H54 (cell line): ENCODE data around the gene PHF21A.

Source experiments
- DNase-seq: peaks from one replicate; pipeline ENCODE4 v3.0.0; 2011; ENCODE audit warnings: low spot score, mixed read lengths; ENCODE audit not compliant: insufficient read length
- FAIRE-seq: peaks from 3 replicates; lab custom pipeline; 2011; peaks lifted over from hg19 to GRCh38; lab: Jason Lieb, UNC
- POLR2A ChIP-seq: IDR thresholded peaks from 2 replicates; pipeline ENCODE4 v1.6.1; 2011; ENCODE audit warnings: low read depth, mild to moderate bottlenecking, low read length

Gene PHF21A

DNA sequence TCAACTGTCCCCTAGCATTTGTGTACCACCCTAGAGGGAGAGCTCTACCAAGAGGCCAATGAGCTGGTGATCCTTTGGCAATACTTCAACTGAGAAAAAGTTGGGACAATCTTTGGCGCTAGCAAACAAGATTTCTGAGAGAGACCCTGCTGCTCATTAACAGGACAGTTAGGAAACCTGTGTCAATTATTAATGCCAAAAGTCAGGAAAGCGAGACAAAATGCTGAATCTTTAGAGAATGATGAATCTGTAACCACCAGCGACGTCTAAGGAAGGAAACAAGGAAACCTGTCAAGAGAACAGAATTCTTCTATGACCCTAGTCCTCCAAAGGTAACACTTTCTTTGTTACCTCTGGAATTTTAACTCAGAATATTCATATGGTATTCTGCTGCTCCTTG, 178.9 kb downstream of the PHF21A start:
- no peak for FAIRE-seq

DNA sequence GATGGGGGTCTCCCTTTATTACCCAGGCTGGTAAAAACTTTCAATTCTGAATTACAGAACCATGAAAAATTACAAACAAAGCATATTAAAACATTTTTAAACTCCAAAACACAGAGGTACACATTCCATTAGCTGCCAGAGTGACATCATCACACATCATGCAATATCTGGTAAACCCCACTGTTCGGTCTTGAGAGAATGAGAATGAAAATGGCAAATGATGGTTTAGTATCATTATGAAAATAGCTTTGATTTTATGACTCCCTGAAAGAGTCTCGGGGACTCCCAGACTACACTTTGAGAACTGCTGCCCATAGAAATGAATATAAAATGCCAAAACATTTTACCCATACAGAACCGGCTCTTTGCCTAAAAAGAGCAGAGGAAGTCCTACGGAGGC, 180.0 kb downstream of the PHF21A start:
- DNase-seq, result no peak
- FAIRE-seq, result no peak
- TF ChIP-seq POLR2A, result no peak

More for the DNA sequence above, 178.9 kb downstream of the PHF21A start:
- TF ChIP-seq POLR2A, result no peak
- no peak for DNase-seq

DNA sequence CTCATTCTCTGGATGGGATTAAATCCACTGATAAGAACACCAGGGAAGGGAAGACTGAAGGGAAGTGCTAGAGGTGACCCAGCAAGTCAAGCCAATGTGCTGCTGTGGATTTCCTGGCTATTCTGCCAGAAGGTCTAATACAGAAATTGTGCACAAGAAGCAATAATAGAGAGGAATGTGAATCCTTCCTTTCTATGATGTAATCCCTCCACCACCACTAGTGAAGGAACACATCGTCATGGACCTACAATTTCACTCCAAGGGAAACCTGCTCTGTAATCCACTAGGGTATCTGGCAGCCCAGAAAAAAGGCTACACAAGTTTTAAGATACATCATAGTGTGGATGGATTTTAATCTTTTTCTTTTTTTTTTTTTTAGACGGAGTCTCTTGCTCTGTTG, 181.4 kb downstream of the PHF21A start:
- DNase-seq, result no peak
- no peak for TF ChIP-seq POLR2A
- FAIRE-seq, result no peak

DNA sequence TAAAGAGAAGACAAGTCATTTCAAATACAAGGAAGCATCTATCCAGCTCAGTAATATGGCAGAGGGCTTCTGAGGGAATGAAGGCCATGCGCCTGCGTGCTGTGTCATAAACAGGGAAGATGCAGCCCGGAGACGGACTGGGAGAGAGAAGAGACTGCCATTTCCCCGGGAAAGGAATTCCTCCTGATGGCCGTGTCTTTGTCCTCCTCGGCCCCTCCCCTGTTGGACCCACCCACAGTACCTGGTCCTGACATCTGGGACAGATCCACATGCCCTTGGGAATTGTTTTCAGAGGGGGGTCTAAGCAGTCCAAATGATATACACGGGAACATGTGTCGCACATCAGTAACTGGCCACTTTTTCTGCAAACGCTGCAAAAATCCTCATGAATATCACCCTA, 183.3 kb downstream of the PHF21A start:
- DNase-seq (no peak), FAIRE-seq (no peak)
- no peak for TF ChIP-seq POLR2A

DNA sequence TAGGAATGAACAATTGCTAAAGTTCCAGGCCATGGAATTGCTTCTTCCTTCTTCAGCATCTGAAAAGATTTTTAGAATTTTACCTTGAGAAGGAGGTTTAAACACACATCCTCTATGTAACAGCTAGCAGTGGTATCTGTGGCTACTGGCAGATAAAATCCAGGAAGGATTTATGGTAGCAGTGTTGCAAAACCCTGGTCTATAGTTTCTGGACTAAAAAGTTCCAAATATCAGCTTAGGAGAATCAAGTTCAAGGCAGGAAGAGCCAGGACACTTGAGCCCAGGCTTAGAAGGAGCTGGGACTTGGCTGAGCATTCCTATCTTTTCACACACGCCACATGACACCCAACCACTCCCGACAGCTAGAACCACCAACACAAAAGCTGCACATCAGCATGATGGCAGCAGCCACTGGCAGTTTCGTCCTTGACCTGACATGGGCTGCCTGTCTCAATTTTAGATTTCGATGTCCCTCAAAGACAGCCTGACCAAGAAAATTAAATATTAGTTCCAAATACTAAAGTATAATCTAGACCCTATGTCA, 184.7 kb downstream of the PHF21A start:
- DNase-seq (no peak), FAIRE-seq (no peak)
- TF ChIP-seq POLR2A, result no peak

DNA sequence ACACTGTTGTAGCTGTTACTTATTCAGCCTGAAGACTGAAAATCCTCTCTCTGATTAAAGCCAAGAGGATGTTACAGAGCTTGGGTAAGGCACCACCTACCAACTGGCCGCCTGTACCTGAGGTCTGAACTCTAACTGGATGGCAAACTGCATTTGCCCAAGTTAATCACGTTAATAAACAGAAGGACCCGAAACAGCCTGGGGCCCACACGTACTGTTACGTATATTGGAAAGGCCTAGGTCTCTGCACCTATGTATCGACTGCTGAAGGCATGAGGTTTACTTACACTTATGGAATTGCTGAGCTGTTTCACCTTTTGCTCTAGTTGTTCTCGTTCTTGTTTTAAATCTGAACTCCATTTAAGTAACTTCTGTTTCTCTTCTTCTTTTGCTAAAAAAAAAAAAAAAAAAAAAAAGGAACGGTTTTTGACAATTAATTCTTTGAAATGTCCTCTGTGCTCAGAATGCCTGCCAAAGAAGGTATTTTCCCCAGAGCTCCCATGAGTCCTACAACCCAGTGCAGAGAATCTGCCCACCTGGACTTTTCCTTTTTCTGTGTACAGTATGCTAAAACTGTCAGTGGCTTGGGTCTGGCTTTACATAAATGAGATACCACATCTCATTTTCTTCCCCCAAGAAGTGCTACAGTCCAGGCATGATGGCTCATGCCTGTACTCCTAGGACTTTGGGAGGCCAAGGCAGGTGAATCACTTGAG, 185.7 kb downstream of the PHF21A start:
- no peak for TF ChIP-seq POLR2A
- no peak for FAIRE-seq
- no peak for DNase-seq

DNA sequence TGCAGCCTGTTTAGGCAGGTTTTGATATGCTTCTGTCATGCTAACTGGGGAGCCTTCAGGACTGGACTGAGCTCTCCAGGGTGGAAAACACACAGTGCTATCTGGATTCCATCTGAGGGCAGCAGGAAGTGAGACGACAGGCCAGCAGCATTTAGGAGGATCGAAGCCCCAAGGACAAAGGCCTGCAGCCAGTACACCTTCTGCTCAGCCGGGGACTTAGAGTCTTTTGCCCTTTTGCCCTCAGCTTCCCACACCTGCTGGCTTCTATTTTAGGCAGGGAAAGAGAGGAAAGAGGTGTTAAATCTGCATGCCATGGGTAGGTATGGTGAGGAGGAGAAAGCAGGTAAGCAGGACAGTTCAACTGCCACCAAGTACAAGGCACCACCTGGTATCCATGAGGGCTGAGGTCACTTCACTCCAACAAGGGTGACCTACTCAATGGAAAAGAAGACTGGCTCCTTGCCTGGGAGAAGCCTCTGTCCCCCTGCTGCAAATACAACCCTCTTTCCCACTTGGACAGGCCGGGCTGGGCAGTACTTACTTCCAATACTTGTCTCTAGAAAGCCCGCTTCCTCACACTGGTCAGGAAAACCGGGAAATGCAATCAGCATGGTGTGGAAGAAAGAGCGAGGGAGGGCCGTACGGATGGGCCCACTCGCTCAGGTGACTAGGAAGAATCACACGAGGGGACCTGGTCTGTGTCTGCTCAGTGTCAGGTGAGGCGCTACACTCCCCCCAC, 186.5 kb downstream of the PHF21A start:
- FAIRE-seq (no peak), DNase-seq (no peak)
- TF ChIP-seq POLR2A, result no peak

DNA sequence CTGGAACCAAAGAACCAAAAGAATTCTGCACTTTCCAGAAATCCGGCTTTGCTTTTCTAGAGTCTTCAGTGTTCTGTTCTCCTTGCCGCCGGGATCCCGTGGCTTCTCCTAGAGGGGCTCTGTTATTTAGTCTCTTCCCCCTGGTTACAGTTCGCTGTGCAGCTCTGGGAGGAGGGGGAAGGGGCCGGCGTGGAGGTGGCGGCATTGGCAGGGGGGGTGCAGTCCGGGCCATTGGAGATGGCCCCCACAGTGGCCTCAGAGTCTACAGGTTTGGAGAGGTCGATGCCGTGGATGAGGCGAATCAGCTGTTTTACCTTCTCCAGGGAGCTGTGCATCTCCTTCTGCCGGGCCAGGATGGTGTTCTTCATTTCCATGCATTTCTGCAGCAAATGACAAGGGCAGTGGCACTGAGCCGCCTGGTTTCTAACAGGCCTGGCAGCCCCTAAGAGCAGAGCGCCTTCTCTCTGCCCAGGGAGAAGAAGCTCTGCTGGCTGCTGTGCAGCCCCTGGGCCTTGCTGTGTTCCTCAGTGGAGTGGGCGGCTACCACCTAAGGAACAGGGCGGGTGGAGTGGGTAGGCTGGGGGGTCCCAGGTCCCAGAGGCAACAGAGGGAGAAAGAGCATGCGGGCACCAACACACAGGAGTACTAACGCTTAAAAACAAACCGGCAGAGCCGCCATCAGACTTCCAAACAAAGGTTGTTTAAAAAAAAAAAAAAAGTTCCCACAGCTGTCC, 187.2 kb downstream of the PHF21A start:
- FAIRE-seq (no peak), DNase-seq (no peak)

DNA sequence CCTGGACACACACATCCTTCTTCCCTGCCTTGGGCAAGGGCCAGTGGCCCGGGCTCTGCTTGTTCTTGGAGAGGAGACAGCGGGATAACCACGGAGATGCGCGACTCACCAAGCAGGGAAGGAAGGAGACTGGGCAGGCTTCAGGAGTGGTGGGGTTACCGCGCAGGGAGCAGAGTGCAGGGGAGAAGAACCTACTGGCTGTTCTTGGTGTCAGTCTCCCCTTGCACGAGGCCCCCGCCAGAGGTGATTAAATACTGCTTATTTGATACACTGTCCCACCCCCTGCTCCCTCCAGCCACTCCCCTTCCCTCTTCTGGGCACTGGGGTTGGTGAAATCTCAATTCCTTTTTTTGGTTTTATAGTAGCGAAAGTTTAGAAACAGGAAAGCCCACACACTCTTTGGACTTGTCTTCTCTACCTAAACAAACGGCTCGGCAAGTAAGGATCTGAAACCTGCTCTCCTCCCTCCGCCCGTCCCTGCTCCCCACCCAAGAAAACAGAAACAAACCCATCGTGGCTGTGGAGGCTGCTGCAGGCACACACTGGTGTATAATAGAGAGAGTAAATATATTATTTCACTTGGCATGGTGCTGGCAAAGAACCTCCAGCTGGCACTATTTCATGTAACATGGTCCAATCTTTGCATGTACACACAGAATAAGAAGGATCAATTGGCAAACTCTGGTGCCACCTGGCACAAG, 188.0 kb downstream of the PHF21A start:
- FAIRE-seq, result no peak
- TF ChIP-seq POLR2A, result no peak
- no peak for DNase-seq

More for the DNA sequence above, 187.2 kb downstream of the PHF21A start:
- TF ChIP-seq POLR2A, result no peak

DNA sequence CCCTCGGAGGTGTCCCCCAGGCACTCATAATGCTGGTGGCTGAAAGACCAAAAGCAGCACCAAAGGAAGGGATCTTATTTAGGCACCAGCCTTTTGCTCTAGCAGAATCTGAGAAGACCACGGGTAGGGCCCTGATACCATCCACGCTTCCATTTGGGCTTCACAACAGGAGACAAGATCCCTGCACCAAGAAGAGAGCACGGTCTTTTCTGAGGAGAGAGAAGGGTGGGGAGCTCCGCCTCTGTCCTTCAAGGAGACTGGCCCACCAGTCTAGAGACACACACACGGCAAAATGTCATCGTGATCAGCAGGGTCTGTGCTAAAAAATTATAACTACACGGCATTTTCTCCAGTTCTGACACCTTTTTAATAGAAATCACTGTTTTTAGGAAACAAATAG, 189.0 kb downstream of the PHF21A start:
- TF ChIP-seq POLR2A, result no peak
- no peak for FAIRE-seq

DNA sequence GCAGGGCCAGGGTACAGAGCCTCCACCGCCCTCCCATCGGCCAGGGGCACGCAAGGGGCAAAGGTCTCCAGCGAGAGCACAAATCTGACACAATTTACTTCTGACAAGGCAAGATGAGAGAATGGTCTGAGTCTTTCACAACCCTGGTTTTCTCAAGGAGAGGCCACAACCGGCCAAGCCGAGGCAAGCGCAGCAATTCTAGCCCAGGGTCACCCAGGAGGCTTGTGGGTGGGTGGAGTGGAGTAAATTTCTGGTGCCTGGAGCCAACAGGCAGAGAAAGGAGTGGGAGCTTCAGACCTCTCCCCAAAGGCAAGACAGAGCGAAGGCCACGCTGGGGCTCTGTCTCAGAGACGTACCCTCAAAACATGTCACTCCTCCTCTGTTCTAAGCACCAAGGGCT, 189.5 kb downstream of the PHF21A start:
- FAIRE-seq, result no peak
- no peak for TF ChIP-seq POLR2A
- no peak for DNase-seq

More for the DNA sequence above, 189.0 kb downstream of the PHF21A start:
- DNase-seq, result no peak

DNA sequence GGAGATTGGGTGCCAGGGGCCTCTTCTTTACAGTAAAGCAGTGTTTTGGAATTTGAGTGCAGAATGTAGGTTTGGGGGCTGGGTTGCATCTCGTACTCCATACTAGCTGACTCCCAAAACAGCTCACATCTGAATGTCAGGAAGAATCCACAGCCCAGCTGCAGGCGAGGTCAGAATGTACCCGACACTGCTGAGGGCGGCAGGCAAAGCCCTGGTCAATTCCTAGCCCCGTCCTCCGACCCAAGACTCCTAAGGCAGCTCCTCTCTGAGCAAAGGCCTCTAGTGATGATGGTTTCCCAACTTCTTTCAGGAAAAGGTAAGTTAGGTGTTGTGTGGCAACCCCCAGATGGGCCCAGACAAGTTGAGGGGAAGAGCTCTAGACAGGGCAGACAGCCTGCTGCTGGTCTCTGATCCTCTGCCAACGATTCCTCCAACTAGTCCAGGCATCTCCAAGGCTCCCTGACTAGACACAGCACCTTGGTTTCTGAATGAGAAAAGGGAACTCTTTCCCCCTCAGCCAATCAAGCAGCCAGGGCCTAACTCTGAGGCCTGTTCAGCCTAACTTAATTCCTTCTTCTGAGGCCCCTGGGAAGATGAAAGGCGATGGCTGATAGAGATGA, 190.2 kb downstream of the PHF21A start:
- TF ChIP-seq POLR2A, result no peak

DNA sequence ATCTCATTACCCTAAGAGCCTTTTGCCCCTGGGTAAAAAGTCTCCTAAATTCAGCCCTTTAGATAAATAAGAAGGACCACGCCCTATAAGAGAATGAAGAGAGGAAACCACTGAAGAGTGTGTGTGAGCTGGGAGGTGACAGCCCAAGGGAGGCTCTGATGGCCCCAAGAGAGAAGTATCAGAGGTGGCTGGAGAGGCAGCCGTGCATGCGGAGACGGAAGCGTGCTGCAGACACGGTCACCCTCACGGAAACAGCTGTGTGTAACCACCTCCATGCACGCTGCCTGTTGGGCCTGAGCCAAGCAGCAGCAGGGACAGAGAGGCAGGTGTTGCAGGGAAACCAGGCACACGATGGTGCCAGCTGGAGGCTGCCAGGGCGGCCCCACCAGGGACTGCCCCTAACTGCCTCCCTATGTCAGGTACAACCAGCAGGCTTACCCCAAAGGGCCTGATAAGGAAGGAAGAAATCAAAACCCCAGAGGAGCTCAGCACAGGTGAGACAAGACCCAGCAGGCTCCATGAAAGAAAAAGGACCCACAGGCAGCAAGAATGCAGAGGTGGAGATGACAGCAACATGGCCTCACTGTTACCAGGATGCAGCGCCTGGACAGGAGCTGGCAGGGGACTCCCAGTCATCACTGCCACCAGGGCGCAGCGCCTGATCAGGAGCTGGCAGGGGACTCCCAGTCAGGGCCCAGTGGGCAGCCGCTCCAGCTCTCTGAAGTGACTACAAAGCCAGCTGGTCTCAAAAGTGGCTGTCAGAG, 191.0 kb downstream of the PHF21A start:
- no peak for TF ChIP-seq POLR2A
- FAIRE-seq (no peak), DNase-seq (no peak)

More for the DNA sequence above, 190.2 kb downstream of the PHF21A start:
- DNase-seq (no peak), FAIRE-seq (no peak)
